Spinal cord (tissue), 10 donors: ENCODE measurements around the gene BLVRB. TPM values are rescaled to one million over a fixed set of nuclear protein-coding genes. Genes with fewer than 3 reads are reported as not detected.
A peak's percentile ranks its signal among the peaks of the same experiment; 100 is the strongest.
"Not testable (repeated sequence)": the region's sequence is repeated elsewhere in the genome, so short reads cannot be mapped to it uniquely, and the experiment has no call there.

Experiments
- DNase-seq, 6 donors: peaks; one replicate each; pipeline versions ENCODE4 v3.0.0 to v3.0.0-alpha.2; 2013 to 2015; ENCODE audit warnings: low spot score in 6 of 6, low read depth in 4 of 6
- H3K27ac ChIP-seq: one replicate; pipeline ENCODE4 v1.5.1; 2013; ENCODE audit warnings: low read depth, low read length, control low read depth
- H3K27me3 ChIP-seq: one replicate; pipeline ENCODE4 v1.6.1; 2013; ENCODE audit warnings: low read length; ENCODE audit not compliant: control insufficient read depth, insufficient read depth
- H3K36me3 ChIP-seq: one replicate; pipeline ENCODE4 v1.6.1; 2013; ENCODE audit warnings: low read length; ENCODE audit not compliant: control insufficient read depth, insufficient read depth
- H3K4me1 ChIP-seq: one replicate; pipeline ENCODE4 v1.6.1; 2013; ENCODE audit warnings: low read length; ENCODE audit not compliant: control insufficient read depth, insufficient read depth
- H3K4me3 ChIP-seq: one replicate; pipeline ENCODE4 v1.5.1; 2013; ENCODE audit warnings: low read depth, low read length, control low read depth
- H3K9me3 ChIP-seq: one replicate; pipeline ENCODE4 v1.6.1; 2013; ENCODE audit warnings: low read length; ENCODE audit not compliant: control insufficient read depth, insufficient read depth
- WGBS: methylation state at CpG from one replicate; pipeline ENCODE4 v1.1.5; 2013; ENCODE audit warnings: missing lambda C conversion rate; ENCODE audit not compliant: insufficient coverage; 5-methylcytosine and 5-hydroxymethylcytosine counted together
- polyA plus RNA-seq, 2 donors: library from polyadenylated mRNA; unstranded; fragments of 120-200 nt; gene quantifications; one replicate each; pipeline ENCODE4 v1.2.1, GENCODE V29; 2013; ENCODE audit not compliant: insufficient read length in 2 of 2
- total RNA-seq, 2 donors: library from RNA; depleted of rRNA in 1 of 2; stranded (reverse); fragments of 120-200 nt in 1 of 2; fragments of >200 nt in 1 of 2; gene quantifications; one replicate each; pipeline versions ENCODE4 v1.2.3 to v1.2.4, GENCODE V29; 2013 to 2014
- donor health status: healthy.

The BLVRB gene
- total and polyA plus RNA-seq, 4 donors, result 23.0 to 102 (median 49.1) TPM

GRCh38 chr19:40466985-40467734 lies 1.6 kb upstream of the BLVRB start, which contains the start of gene SPTBN4:
SPTBN4 (plus strand) TSS chr19:40467001; CDS start chr19:40472622, 5,621 bp downstream.
- no peaks in the 10 kb centered on the region for H3K9me3 ChIP-seq
- DNase-seq, result peak in 3 of 6 donors; percentile 4 to 21 (median 17)
- no peaks in the 10 kb centered on the region for H3K27me3 ChIP-seq
- peaks cover 7% of the 10 kb centered on the region for H3K36me3 ChIP-seq
- peak within 1 kb of the TSS; percentile 78 for H3K4me3 ChIP-seq
- H3K27ac ChIP-seq, result peak within 1 kb of the TSS; percentile 77
- WGBS, result under 1% methylated on average over 70 of the region's 87 CpGs
- peaks cover 28% of the 10 kb centered on the region for H3K4me1 ChIP-seq

GRCh38 chr19:40466219-40466984 lies 857 bp upstream of the BLVRB start:
- Histone ChIP-seq H3K4me3 (peak overlapping the region; percentile 78), H3K27me3 (no peaks in the 10 kb centered on the region), H3K4me1 (peaks cover 28% of the 10 kb centered on the region), H3K36me3 (peaks cover 7% of the 10 kb centered on the region), H3K27ac (peak overlapping the region; percentile 77), H3K9me3 (no peaks in the 10 kb centered on the region)
- 12% methylated on average over 46 of the region's 48 CpGs for WGBS
- DNase-seq, result peak in 5 of 6 donors; percentile 15 to 82 (median 29)

DNA sequence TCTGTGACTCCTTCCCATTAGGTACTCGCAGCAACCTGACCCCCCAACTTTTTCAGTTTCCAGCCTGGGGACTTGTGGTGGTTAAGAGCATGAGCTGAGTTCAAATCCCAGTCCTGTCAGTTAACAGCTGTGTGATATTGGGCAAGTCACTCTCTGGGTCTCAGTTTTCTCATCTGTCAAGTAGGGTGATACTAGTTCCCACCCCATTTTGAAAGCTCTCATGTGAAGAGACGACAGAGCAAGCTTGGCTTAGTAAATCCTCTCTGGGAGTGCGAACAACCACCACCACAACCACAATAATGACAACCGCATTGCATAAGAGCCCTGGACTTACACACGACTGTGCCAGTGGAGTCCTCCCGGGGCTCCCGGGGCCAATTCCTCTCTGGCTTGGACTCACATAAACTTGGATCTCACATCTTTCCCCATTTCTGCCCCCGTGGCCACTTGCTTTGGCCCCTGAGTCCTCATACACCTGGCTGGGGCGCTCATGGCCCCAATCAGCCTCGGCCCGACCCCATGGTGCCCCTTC lies 454 bp downstream of the BLVRB start:
- peaks cover 28% of the 10 kb centered on the region for H3K4me1 ChIP-seq
- WGBS, result 22% methylated on average over 10 of the region's 11 CpGs
- H3K27ac ChIP-seq, result peak overlapping the region; percentile 77
- peaks cover 5% of the 10 kb centered on the region for H3K36me3 ChIP-seq
- no peaks in the 10 kb centered on the region for H3K27me3 ChIP-seq
- DNase-seq, result peak in 1 of 6 donors; percentile 24
- peak overlapping the region; percentile 78 for H3K4me3 ChIP-seq
- H3K9me3 ChIP-seq, result no peaks in the 10 kb centered on the region

DNA sequence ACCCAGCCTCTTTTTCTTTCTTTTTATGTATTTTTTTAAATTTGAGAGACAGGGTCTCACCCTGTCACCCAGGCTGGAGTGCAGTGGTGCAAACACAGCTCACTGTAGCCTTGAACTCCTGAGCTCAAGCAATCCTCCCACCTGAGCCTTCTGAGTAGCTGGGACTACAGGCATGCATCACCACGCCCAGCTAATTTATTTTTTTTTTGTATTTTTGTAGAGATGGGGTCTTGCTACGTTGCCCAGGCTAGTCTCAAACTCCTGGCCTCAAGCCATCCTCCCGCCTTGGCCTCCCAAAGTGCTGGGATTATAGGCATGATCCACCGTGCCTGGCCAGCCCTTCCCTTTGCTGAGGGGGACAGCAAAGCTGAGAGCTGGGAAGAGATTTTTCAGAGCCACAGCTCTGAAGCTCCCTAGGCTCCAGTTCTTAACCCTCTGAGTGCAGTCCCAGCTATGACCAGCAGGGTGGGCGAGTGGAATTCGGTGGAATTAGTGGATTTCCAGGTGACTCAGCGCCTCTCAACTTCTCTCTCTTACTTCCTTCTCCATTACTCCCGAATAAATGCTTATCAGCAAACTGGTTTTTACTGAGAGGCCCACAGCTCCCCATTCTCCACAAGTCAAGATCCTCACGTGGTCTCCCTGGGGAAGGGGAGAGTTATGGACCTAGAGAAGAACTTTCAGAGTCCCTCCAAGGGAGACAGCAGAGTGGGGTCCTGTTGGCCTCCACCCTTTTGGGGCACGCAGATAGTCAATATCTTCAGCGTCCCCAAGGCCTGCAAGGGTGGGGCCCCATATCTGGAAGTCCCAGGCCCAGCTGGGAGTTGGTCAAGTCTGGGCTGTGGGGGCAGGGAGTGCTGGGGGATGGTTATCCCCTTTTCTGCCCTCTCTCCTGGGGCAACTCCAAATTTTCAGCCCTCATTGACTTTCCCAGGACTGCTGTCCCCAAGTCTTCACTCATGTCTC lies 1.2 kb downstream of the BLVRB start:
- Histone ChIP-seq H3K9me3 (no peaks in the 10 kb centered on the region), H3K27me3 (no peaks in the 10 kb centered on the region), H3K36me3 (peaks cover 2% of the 10 kb centered on the region), H3K27ac (peak overlapping the region; percentile 48), H3K4me1 (peaks cover 28% of the 10 kb centered on the region), H3K4me3 (no peak overlapping the region)
- 41% methylated on average over 5 of the region's 11 CpGs for WGBS
- peak in 4 of 6 donors; percentile 15 to 86 (median 53) for DNase-seq

- H3K4me1 ChIP-seq, result peaks cover 28% of the 10 kb centered on the region
- 89% methylated on average over 9 of the region's 12 CpGs for WGBS
- H3K27ac ChIP-seq, DNase-seq, H3K9me3 ChIP-seq, H3K27me3 ChIP-seq, H3K4me3 ChIP-seq, H3K36me3 ChIP-seq: not testable (repeated sequence)
Observed at GRCh38 chr19:40463587-40464037, 1.9 kb downstream of the BLVRB start.

- DNase-seq, result no peak
- H3K27ac ChIP-seq, result no peak overlapping the region
- H3K4me3 ChIP-seq, result no peak overlapping the region
- no peaks in the 10 kb centered on the region for H3K9me3 ChIP-seq
- no peaks in the 10 kb centered on the region for H3K36me3 ChIP-seq
- H3K4me1 ChIP-seq, result peaks cover 22% of the 10 kb centered on the region
- WGBS, result 83% methylated on average over 6 of the region's 7 CpGs
- no peaks in the 10 kb centered on the region for H3K27me3 ChIP-seq
Observed at GRCh38 chr19:40461669-40462221, 3.8 kb downstream of the BLVRB start.

DNA sequence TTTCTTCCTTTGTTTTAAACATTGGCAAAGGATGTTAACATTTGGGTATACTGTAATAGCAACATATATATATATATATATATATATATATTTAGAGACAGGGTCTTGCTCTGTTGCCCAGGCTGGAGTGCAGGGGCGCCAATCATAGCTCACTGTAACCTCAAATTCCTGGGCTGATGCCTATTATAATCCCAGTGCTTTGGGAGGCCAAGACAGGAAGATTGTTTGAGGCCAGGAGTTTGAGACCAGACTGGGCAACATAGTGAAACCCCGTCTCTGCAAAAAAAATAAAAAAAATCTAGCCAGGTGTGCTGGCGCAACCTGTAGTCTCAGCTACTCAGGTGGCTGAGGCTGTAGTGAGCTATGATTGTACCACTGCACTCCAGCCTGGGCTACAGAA lies 5.4 kb downstream of the BLVRB start:
- no peaks in the 10 kb centered on the region for H3K36me3 ChIP-seq
- no peaks in the 10 kb centered on the region for H3K27me3 ChIP-seq
- H3K4me3 ChIP-seq, result no peak overlapping the region
- H3K9me3 ChIP-seq, result no peaks in the 10 kb centered on the region
- peaks cover 7% of the 10 kb centered on the region for H3K4me1 ChIP-seq
- no peak overlapping the region for H3K27ac ChIP-seq
- 100% methylated on average over 1 of the region's 3 CpGs for WGBS
- DNase-seq, result no peak

DNA sequence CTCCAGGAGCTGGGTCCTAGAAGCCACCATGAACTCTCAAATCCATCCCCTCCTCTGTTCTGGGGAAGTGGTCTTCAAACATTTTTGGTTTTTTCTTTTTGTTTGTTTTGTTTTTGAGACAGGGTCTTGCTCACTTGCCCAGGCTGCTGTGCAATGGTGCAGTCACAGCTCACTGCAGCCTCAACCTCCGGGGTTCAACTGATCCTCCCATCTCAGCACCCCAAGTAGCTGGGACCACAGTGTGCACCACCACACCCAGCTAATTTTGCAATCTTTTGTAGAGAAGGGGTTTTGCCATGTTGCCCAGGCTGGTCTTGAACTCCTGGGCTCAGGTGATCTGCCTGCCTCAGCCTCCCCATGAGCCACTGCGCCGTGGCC lies 7.0 kb downstream of the BLVRB start:
- no peaks in the 10 kb centered on the region for H3K27me3 ChIP-seq
- 100% methylated on average over 1 of the region's 3 CpGs for WGBS
- H3K36me3 ChIP-seq, result no peaks in the 10 kb centered on the region
- no peaks in the 10 kb centered on the region for H3K9me3 ChIP-seq
- DNase-seq, result no peak
- H3K27ac ChIP-seq, result no peak overlapping the region
- H3K4me3 ChIP-seq, result no peak overlapping the region
- H3K4me1 ChIP-seq, result no peaks in the 10 kb centered on the region
